ENCODE data around the gene SKI.

Gene SKI

DNA sequence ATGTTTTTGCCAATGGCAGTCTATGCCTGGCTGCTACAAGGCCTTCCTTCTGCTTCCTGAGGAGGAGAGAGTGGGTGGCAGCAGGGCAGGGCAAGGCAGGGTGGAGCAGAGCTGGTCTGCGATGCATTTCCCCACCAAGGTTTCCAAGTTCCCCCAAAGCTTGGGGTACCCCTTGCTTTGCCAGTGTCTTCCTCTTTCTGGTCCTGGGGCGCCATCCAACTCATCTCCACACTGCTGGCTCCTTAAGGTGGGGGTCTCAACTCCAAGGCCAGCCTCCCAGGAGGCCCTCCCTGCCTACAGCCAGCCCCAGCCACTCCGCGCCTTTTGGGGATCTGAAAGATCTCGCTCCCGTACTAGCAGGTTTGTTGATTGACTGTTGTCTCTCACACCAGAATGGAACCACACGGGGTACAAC is 3.9 kb upstream of the SKI start:
- no peak overlapping the region for H3K4me3 ChIP-seq (ENCODE audit: low read depth, low read length)
- in situ Hi-C loops (cut with HindIII; ENCODE audit: low sequenced_read_pairs) = no loop called here
- TF ChIP-seq, protein P1, sequence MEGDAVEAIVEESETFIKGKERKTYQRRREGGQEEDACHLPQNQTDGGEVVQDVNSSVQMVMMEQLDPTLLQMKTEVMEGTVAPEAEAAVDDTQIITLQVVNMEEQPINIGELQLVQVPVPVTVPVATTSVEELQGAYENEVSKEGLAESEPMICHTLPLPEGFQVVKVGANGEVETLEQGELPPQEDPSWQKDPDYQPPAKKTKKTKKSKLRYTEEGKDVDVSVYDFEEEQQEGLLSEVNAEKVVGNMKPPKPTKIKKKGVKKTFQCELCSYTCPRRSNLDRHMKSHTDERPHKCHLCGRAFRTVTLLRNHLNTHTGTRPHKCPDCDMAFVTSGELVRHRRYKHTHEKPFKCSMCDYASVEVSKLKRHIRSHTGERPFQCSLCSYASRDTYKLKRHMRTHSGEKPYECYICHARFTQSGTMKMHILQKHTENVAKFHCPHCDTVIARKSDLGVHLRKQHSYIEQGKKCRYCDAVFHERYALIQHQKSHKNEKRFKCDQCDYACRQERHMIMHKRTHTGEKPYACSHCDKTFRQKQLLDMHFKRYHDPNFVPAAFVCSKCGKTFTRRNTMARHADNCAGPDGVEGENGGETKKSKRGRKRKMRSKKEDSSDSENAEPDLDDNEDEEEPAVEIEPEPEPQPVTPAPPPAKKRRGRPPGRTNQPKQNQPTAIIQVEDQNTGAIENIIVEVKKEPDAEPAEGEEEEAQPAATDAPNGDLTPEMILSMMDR (IDR thresholded peaks at IDR 0.05; ENCODE audit: low read depth, low read length, missing control alignments) = no peak
- DNase-seq (ENCODE audit: low read depth) = no peak

DNA sequence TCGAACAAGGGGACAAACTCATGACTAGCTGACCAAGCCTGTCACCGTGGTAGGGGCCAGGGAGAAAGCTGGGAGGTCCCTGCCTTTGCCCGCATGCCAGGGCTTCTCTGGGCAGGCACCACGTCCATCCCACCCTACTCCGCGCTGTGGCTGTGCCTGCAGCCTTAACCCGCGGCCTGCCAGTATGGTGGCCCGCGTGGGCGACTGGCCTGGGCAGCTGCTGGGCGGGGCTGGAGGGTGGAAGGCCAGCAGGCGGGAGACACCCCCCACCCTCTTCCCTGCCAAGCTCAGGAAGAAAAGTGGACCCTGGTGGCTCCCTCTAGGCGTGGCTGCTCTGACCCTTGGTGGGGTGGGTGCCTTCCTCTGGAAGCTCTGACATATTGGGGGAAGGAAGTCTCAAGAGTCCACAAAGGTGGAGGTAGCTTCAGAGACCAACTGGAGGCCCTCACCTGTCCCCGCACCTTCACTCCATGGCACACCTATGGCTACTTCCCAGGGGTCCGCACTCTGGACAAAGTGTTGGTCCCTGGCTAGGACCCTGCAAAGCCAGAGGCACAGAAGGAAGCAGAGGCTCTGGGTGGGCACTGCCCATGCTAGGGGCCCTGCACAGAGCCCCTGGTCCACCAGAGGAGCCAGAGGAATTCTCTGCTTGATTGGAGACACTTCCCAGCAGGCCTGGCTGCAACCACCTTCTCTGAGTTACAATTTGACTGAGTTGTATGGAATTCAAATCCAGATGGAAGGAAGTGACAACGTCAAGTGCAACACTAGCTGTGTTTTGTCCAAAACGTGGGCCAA is 3.3 kb upstream of the SKI start:
- TF ChIP-seq, protein P1 (IDR thresholded peaks at IDR 0.05; ENCODE audit: low read depth, low read length, missing control alignments) = no peak
- in situ Hi-C loops (cut with HindIII; ENCODE audit: low sequenced_read_pairs) = no loop called here
- DNase-seq (ENCODE audit: low read depth) = no peak
- H3K4me3 ChIP-seq (ENCODE audit: low read depth, low read length) = no peak overlapping the region

DNA sequence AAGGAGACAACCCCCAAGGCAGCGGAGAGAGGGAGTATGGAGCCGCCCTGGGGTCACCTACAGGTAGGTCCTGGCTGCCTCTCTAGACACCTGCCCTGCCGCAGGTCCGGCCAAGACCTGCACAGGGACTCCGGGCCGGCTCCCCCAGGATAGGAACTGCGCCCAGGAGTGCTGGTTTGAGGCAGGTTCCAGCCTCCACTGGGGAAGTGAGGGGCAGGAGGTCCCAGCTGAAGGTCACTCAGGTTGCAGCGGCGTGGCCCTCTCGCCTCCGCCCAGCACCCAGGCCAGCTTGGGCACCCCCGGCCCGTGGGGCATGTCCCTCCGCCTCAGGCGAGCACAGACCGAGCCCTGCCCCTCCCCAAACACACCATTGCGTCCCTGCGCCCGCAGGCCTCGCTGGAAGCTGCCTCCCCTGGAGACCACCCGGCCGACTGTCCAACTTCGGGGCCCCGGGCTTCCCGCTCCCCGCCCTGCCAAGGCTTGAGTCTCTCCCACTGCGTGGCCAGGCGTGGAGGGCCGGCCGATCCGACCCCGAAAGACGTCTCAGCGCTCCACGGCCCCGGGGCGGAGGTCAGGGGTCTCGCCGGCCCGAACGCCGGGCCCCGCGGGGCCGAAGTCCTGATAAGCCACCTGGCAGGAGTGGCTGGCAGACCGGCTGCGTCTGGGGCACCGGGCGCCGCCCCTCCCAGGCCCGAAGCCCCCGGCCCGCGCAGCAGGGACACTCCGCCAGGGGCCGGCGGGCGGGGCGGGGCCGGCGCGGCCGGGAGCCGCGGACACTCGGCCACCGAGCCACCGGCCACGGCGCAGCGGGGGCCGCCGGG is 1.4 kb upstream of the SKI start:
- H3K4me3 ChIP-seq (ENCODE audit: low read depth, low read length) = peak overlapping the region; percentile 50
- in situ Hi-C loops (cut with HindIII; ENCODE audit: low sequenced_read_pairs) = no loop called here
- no peak for DNase-seq (ENCODE audit: low read depth)
- TF ChIP-seq, protein P1 (IDR thresholded peaks at IDR 0.05; ENCODE audit: low read depth, low read length, missing control alignments) = no peak

DNA sequence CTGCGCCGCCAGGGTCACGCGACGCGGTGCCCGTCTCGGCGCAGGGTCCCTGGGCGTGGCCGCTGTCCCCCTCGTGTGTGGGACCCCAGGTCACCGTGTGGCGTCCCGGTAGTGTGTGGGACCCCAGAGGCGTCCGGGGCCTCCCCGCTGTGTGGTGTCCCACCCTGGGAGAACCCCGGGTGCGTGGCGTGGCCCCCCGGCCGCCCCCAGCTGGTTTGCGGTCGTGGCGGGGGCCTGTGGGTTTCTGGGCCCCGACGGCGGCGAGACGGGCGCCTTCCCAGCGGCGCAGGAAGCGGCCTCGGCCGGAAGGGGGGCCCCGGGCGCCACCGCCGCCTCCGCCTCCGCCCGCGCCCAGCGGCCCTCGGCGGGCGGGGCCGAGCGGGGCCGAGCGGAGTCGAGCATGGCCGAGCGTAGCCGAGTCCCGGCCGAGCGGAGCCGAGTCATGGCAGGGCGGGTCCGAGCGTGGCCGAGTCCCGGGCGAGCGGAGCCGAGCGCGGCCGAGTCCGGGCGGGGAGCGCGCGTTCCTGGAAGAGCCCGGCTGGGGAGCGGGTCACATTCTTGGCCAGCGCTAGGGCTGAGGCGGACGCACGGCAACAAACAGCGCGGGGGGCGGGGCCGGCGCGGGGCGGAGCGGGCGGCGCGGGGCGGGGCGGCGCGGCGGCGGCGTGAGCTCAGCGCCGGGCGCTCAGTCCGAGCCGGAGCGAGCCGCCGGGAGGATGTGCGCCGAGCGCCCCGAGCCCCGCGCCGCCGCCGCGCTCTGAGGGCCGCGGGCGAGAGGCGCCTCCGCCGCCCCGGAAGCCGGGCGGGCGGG is 568 bp upstream of the SKI start:
- peak overlapping the region; percentile 50 for H3K4me3 ChIP-seq (ENCODE audit: low read depth, low read length)
- TF ChIP-seq, protein P1 (IDR thresholded peaks at IDR 0.05; ENCODE audit: low read depth, low read length, missing control alignments) = no peak
- DNase-seq (ENCODE audit: low read depth) = peak; percentile 93
- in situ Hi-C loops (cut with HindIII; ENCODE audit: low sequenced_read_pairs) = no loop called here

DNA sequence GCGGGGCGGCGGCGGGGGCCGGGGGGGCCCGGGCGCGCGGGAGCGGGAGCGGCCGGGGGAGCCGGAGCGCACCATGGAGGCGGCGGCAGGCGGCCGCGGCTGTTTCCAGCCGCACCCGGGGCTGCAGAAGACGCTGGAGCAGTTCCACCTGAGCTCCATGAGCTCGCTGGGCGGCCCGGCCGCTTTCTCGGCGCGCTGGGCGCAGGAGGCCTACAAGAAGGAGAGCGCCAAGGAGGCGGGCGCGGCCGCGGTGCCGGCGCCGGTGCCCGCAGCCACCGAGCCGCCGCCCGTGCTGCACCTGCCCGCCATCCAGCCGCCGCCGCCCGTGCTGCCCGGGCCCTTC is 546 bp downstream of the SKI start:
- TF ChIP-seq, protein P1 (IDR thresholded peaks at IDR 0.05; ENCODE audit: low read depth, low read length, missing control alignments) = no peak
- in situ Hi-C loops (cut with HindIII; ENCODE audit: low sequenced_read_pairs) = no loop called here
- DNase-seq (ENCODE audit: low read depth) = no peak
- peak overlapping the region; percentile 88 for H3K4me3 ChIP-seq (ENCODE audit: low read depth, low read length)

All from astrocyte of the cerebellum (primary cell).